IMR-90 (cell line): ENCODE measurements around the gene NT5C1B. TPM values are rescaled to one million over a fixed set of nuclear protein-coding genes. Genes with fewer than 3 reads are reported as not detected.

Experiments used
- ATAC-seq: fragments of 200-7000 bp; cut with Tn5 transposase; 2 replicates; pipeline ENCODE4 v1.9.1; 2020; ENCODE audit warnings: low read depth, mild to moderate bottlenecking, moderate library complexity
- BruUV-seq: library from RNA; stranded (reverse); fragments of 400-500 nt; replicated peaks from 2 replicates; lab custom pipeline; 2021; lab: Mats Ljungman, UMichigan
- CTCF ChIA-PET: fragments of 300-600 bp; formaldehyde crosslinking; extraction: SDS; loops from one replicate; lab custom pipeline; 2021; ENCODE audit warnings: antibody characterized with exemption; lab: Yijun Ruan, JAX
- POLR2A ChIA-PET: fragments of 300-600 bp; sonication (Branson Sonifier 250); formaldehyde crosslinking; loops from one replicate; lab custom pipeline; 2022; ENCODE audit warnings: antibody characterized with exemption; ENCODE audit not compliant: unreplicated experiment; lab: Charles Lee
- DNase-seq: peaks from one replicate; pipeline ENCODE4 v3.0.0; 2013
- H2AFZ ChIP-seq: replicated peaks from 2 replicates; pipeline ENCODE3; 2013; ENCODE audit warnings: low read length, mild to moderate bottlenecking; ENCODE audit not compliant: poor library complexity
- H2AK5ac ChIP-seq: 2 replicates; pipeline ENCODE4 v1.6.1; 2013; ENCODE audit warnings: low read depth, low read length, inconsistent platforms
- H2AK9ac ChIP-seq: replicated peaks from 2 replicates; pipeline ENCODE3; 2013; ENCODE audit warnings: mild to moderate bottlenecking, low read depth, low read length, moderate library complexity; ENCODE audit not compliant: poor library complexity
- H2BK120ac ChIP-seq: 2 replicates; pipeline ENCODE4 v1.6.1; 2013; ENCODE audit warnings: low read depth, low read length, inconsistent platforms
- H2BK15ac ChIP-seq: 3 replicates; pipeline ENCODE4 v1.6.1; 2013; ENCODE audit warnings: low read depth, low read length, inconsistent platforms
- H2BK20ac ChIP-seq: 2 replicates; pipeline ENCODE4 v1.6.1; 2013; ENCODE audit warnings: low read depth, mild to moderate bottlenecking, inconsistent platforms, low read length, moderate library complexity
- H2BK5ac ChIP-seq: 2 replicates; pipeline ENCODE4 v1.6.1; 2013; ENCODE audit warnings: mild to moderate bottlenecking, low read depth, low read length, inconsistent platforms; ENCODE audit not compliant: poor library complexity, severe bottlenecking
- H3K14ac ChIP-seq: replicated peaks from 2 replicates; pipeline ENCODE4 v1.6.1; 2013; ENCODE audit warnings: low read depth, low read length, inconsistent platforms
- H3K18ac ChIP-seq: 2 replicates; pipeline ENCODE4 v1.6.1; 2013; ENCODE audit warnings: low read depth, low read length, control low read depth
- H3K23ac ChIP-seq: 2 replicates; pipeline ENCODE4 v1.6.1; 2013; ENCODE audit warnings: low read depth, low read length, inconsistent platforms
- H3K27ac ChIP-seq: 2 replicates; pipeline ENCODE4 v1.5.1; 2013; ENCODE audit warnings: mild to moderate bottlenecking, control low read depth, low read length; ENCODE audit not compliant: insufficient read depth
- H3K27me3 ChIP-seq: 2 replicates; pipeline ENCODE4 v1.6.1; 2013; ENCODE audit warnings: low read length; ENCODE audit not compliant: control insufficient read depth, insufficient read depth
- H3K36me3 ChIP-seq: 2 replicates; pipeline ENCODE4 v1.6.1; 2013; ENCODE audit warnings: low read length, mixed read lengths; ENCODE audit not compliant: control insufficient read depth, insufficient read depth
- H3K4ac ChIP-seq: 2 replicates; pipeline ENCODE4 v1.6.1; 2013; ENCODE audit warnings: low read depth, low read length, inconsistent platforms
- H3K4me1 ChIP-seq: 2 replicates; pipeline ENCODE4 v1.6.1; 2013; ENCODE audit warnings: low read length, mixed read lengths; ENCODE audit not compliant: control insufficient read depth, insufficient read depth
- H3K4me2 ChIP-seq: 2 replicates; pipeline ENCODE4 v1.6.1; 2013; ENCODE audit warnings: low read depth, mild to moderate bottlenecking, control low read depth, low read length, moderate library complexity
- H3K4me3 ChIP-seq: 2 replicates; pipeline ENCODE4 v1.5.1; 2013; ENCODE audit warnings: low read depth, mild to moderate bottlenecking, control low read depth, low read length, moderate library complexity; ENCODE audit not compliant: insufficient read depth
- H3K56ac ChIP-seq: 2 replicates; pipeline ENCODE4 v1.6.1; 2013; ENCODE audit warnings: low read length, inconsistent platforms; ENCODE audit not compliant: insufficient read depth; ENCODE audit errors: extremely low read depth
- H3K79me1 ChIP-seq, 2 experiments: 2 replicates each; pipeline ENCODE4 v1.6.1; 2013; ENCODE audit warnings: low read length in 2 of 2, inconsistent platforms in 1 of 2, low read depth in 1 of 2
- H3K9ac ChIP-seq: 2 replicates; pipeline ENCODE4 v1.6.1; 2013; ENCODE audit warnings: low read depth, low read length, control low read depth
- H3K9me1 ChIP-seq: 2 replicates; pipeline ENCODE4 v1.6.1; 2013; ENCODE audit warnings: low read length, inconsistent platforms; ENCODE audit not compliant: insufficient read depth
- H3K9me3 ChIP-seq: 2 replicates; pipeline ENCODE4 v1.6.1; 2013; ENCODE audit warnings: low read length; ENCODE audit not compliant: control insufficient read depth, insufficient read depth
- H4K20me1 ChIP-seq: 2 replicates; pipeline ENCODE4 v1.6.1; 2013; ENCODE audit warnings: low read length, inconsistent platforms; ENCODE audit not compliant: insufficient read depth
- H4K5ac ChIP-seq: 2 replicates; pipeline ENCODE4 v1.6.1; 2013; ENCODE audit warnings: mild to moderate bottlenecking, low read depth, low read length, control low read depth
- H4K8ac ChIP-seq, 2 experiments: 2 replicates each; pipeline ENCODE4 v1.6.1; 2013; ENCODE audit warnings: low read depth in 2 of 2, low read length in 2 of 2, control low read depth in 1 of 2, inconsistent platforms in 1 of 2
- H4K91ac ChIP-seq: 2 replicates; pipeline ENCODE4 v1.6.1; 2013; ENCODE audit warnings: low read depth, low read length, inconsistent platforms; ENCODE audit not compliant: insufficient read depth
- BHLHE40 ChIP-seq: fragments of 150-350 bp; IDR thresholded peaks from 2 replicates; pipeline ENCODE4 v1.6.1; 2016; ENCODE audit warnings: mild to moderate bottlenecking, low read depth, low read length
- CEBPB ChIP-seq: IDR thresholded peaks from 2 replicates; pipeline ENCODE4 v1.6.1; 2012; ENCODE audit warnings: low read depth, low read length, improper control_type of control experiment
- CHD1 ChIP-seq: IDR thresholded peaks from 2 replicates; pipeline ENCODE4 v1.6.1; 2012; ENCODE audit warnings: low read depth, low read length, improper control_type of control experiment
- ELK1 ChIP-seq: fragments of 150-350 bp; IDR thresholded peaks from 2 replicates; pipeline ENCODE4 v1.6.1; 2016; ENCODE audit warnings: low read depth, mild to moderate bottlenecking, low read length, moderate library complexity, borderline replicate concordance
- FOS ChIP-seq: fragments of 150-350 bp; IDR thresholded peaks from 2 replicates; pipeline ENCODE4 v1.6.1; 2016; ENCODE audit warnings: low read depth, low read length
- MAFK ChIP-seq: IDR thresholded peaks from 2 replicates; pipeline ENCODE4 v1.6.1; 2012; ENCODE audit warnings: low read depth, low read length, improper control_type of control experiment
- MXI1 ChIP-seq: IDR thresholded peaks from 2 replicates; pipeline ENCODE4 v1.6.1; 2012; ENCODE audit warnings: low read depth, mild to moderate bottlenecking, low read length, moderate library complexity, borderline replicate concordance
- POLR2A ChIP-seq: IDR thresholded peaks from 2 replicates; pipeline ENCODE4 v1.6.1; 2012; ENCODE audit warnings: mild to moderate bottlenecking, low read depth, low read length
- RAD21 ChIP-seq: IDR thresholded peaks from 2 replicates; pipeline ENCODE4 v1.6.1; 2012; ENCODE audit warnings: low read length, improper control_type of control experiment
- RFX5 ChIP-seq: IDR thresholded peaks from 2 replicates; pipeline ENCODE4 v1.8.0; 2012; ENCODE audit warnings: low read depth, mild to moderate bottlenecking, low read length, moderate library complexity
- SMC3 ChIP-seq: fragments of 150-350 bp; IDR thresholded peaks from 2 replicates; pipeline ENCODE4 v1.6.1; 2016; ENCODE audit warnings: low read depth, mild to moderate bottlenecking, antibody characterized with exemption, low read length, moderate library complexity
- USF2 ChIP-seq: fragments of 150-350 bp; IDR thresholded peaks from 2 replicates; pipeline ENCODE4 v1.6.1; 2017; ENCODE audit warnings: mild to moderate bottlenecking, antibody characterized with exemption, low read length, low read depth
- WGBS, 2 experiments: methylation state at CpG; one replicate each; pipeline versions ENCODE4 v1.1.5 to v1.1.7; 2013; ENCODE audit warnings: missing lambda C conversion rate in 2 of 2; ENCODE audit not compliant: insufficient read length in 1 of 2; ENCODE audit errors: extremely low coverage in 2 of 2; 5-methylcytosine and 5-hydroxymethylcytosine counted together
- dilution Hi-C: fragments of 300-500 bp; cut with HindIII; formaldehyde crosslinking; loops from one replicate; pipeline ENCODE4 v1.14.3; 2018; ENCODE audit warnings: low sequenced_read_pairs; ENCODE audit not compliant: unreplicated experiment
- in situ Hi-C: fragments of 300-500 bp; cut with MboI; formaldehyde crosslinking; loops from 3 replicates; pipeline ENCODE4 v1.14.3; 2019; ENCODE audit warnings: low sequenced_read_pairs, inconsistent platforms, mixed read lengths
- intact Hi-C: fragments of 100-400 bp; cut with micrococcal nuclease; formaldehyde crosslinking; loops from 2 replicates; pipeline ENCODE4 v1.10.0; 2022
- polyA plus RNA-seq, 3 experiments: library from polyadenylated mRNA; depleted of rRNA; stranded (reverse); fragments of >200 nt; gene quantifications; 2 replicates each; pipeline ENCODE4 v1.2.3, GENCODE V29; 2012; ENCODE audit warnings: low replicate concordance in 1 of 3
- total RNA-seq: library from RNA; depleted of rRNA; stranded (reverse); fragments of >200 nt; gene quantifications from 2 replicates; pipeline ENCODE4 v1.2.3, GENCODE V29; 2012
- TF ChIP-seq, protein P1 (sequence below): conservative IDR thresholded peaks from 2 replicates; pipeline ENCODE4 v1.5.1; 2012; ENCODE audit warnings: mild to moderate bottlenecking, low read depth, low read length, improper control_type of control experiment

NT5C1B gene
- total and polyA plus RNA-seq, 2 of the 4 experiments (the other 2 are of a cell fraction) = not detected

DNA sequence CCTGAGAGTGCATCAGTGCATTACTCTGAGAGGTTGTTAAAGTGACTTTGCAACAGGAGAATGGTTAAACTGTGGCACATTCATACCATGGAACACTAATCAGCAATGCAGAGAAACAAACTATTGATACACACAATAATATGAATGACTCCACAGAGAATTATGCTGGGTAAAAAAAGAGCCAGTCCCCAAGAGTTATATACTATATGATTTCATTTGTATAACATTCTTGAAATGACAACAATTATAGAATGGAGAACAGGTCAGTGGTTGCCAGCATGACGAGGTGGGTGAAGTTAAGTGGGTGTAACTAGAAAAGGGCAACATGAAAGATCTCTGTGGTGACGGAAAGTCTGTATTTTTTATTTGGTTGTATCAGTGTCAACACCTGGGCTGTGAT lies 3.0 kb upstream of the NT5C1B start:
- H2AK5ac ChIP-seq = no peak overlapping the region
- H3K27ac ChIP-seq = no peak overlapping the region
- in situ Hi-C loops (no loop called here), dilution Hi-C loops (no loop called here), intact Hi-C loops (no loop called here)
- no peaks in the 10 kb centered on the region for H3K36me3 ChIP-seq
- no peak overlapping the region for H3K56ac ChIP-seq
- peaks cover 4% of the 10 kb centered on the region for H3K9me3 ChIP-seq
- H3K4me1 ChIP-seq = no peaks in the 10 kb centered on the region
- DNase-seq (peak; percentile 20), ATAC-seq (peak; percentile 64)
- H2BK5ac ChIP-seq = no peak overlapping the region
- H2BK120ac ChIP-seq = no peak overlapping the region
- WGBS, 2 experiments = no CpG with 5 or more reads among the region's 2 CpGs
- H3K4ac ChIP-seq = no peak overlapping the region
- no peaks in the 10 kb centered on the region for H4K20me1 ChIP-seq
- CTCF ChIA-PET = no interaction called here
- H3K23ac ChIP-seq = no peak overlapping the region
- H4K91ac ChIP-seq = no peak overlapping the region
- no peak overlapping the region for H2BK20ac ChIP-seq
- H2AK9ac ChIP-seq = no peak overlapping the region
- H3K18ac ChIP-seq = no peak overlapping the region
- no TSS peak for BruUV-seq
- H3K14ac ChIP-seq = no peak overlapping the region
- no peak overlapping the region for H2AFZ ChIP-seq
- H2BK15ac ChIP-seq = no peak overlapping the region
- no peak for TF ChIP-seq MXI1
- TF ChIP-seq FOS = no peak
- no peak for TF ChIP-seq SMC3
- no peak for TF ChIP-seq CEBPB
- TF ChIP-seq, protein P1, sequence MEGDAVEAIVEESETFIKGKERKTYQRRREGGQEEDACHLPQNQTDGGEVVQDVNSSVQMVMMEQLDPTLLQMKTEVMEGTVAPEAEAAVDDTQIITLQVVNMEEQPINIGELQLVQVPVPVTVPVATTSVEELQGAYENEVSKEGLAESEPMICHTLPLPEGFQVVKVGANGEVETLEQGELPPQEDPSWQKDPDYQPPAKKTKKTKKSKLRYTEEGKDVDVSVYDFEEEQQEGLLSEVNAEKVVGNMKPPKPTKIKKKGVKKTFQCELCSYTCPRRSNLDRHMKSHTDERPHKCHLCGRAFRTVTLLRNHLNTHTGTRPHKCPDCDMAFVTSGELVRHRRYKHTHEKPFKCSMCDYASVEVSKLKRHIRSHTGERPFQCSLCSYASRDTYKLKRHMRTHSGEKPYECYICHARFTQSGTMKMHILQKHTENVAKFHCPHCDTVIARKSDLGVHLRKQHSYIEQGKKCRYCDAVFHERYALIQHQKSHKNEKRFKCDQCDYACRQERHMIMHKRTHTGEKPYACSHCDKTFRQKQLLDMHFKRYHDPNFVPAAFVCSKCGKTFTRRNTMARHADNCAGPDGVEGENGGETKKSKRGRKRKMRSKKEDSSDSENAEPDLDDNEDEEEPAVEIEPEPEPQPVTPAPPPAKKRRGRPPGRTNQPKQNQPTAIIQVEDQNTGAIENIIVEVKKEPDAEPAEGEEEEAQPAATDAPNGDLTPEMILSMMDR = no peak
- TF ChIP-seq POLR2A = no peak
- TF ChIP-seq CHD1 = no peak
- no peak for TF ChIP-seq RAD21
- no peak for TF ChIP-seq ELK1
- TF ChIP-seq BHLHE40 = no peak
- no peak for TF ChIP-seq USF2
- no peak for TF ChIP-seq MAFK
- TF ChIP-seq RFX5 = no peak
- no peak overlapping the region for H3K9ac ChIP-seq
- H4K5ac ChIP-seq = no peak overlapping the region
- no peak overlapping the region for H4K8ac ChIP-seq
- POLR2A ChIA-PET = no interaction called here
- no peaks in the 10 kb centered on the region for H3K79me1 ChIP-seq
- no peak overlapping the region for H3K4me3 ChIP-seq
- H3K9me1 ChIP-seq = no peaks in the 10 kb centered on the region
- H3K27me3 ChIP-seq = no peaks in the 10 kb centered on the region
- no peak overlapping the region for H3K4me2 ChIP-seq
